NAMALWA (cell line): ENCODE data around the gene SCGN.

Experiments
- DNase-seq: peaks from one replicate; pipeline ENCODE4 v3.0.0-alpha.2; 2015; ENCODE audit warnings: low spot score

Gene SCGN

DNA sequence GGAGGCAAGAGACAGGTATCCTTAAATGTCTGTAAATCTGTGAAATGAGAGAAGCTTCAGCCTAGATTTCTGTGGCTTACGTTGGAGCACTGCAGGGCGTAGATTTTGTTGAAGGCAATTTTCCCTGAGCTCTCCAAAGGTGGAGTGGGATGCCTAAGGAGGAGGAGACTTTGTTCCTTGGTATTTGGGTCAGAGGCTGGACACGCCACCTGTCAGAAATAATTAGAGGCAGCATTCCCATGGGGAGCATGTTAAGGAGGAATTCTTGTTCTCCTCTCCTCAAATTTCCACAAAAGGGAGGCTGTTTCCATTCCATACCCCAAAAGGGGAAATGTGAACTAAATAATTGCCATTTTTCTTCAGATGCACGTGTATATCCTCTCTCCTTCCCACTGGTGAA lies 11.1 kb upstream of the SCGN start:
- DNase-seq: no peak

DNA sequence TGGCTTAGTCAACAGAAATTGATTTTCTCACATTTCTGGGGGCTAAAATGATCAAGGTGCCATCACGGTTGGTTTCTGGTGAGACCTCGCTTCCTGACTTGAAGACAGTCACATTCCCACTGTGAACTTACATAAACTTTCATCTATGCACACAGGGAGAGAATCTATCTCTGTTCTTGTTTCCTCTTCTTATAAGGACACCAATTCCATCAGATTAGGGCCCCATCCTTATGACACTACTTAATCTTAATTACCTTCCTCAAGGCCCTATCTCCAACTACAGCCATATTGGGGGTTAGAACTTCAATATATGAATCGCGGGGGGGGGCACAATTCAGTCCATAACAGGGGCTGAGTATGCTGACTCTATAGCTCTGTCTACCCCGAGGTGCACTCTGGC lies 10.6 kb upstream of the SCGN start:
- no peak for DNase-seq

- no peak for DNase-seq
These were observed 9.9 kb upstream of the SCGN start for GRCh38 chr6:25641940-25642666.

GRCh38 chr6:25642667-25643328 lies 9.2 kb upstream of the SCGN start:
- DNase-seq: no peak

DNA sequence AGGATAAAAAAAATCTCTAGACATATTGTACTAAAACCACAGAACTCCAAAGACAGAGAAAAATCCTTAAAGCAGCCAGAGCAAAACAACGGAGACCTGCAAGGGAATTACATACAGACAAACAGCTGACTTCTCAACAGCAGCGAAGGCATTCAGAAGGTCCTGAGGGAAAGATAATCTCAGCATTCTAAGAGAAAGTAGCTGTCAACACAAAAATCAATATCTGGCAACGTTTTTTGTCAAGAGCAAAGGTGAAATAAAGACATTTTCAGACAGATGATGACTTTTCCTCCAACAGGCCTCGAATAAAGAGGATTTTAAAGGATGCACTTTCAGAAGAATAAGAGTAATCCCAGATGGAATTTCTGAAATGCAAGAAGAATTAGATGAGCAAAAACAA lies 6.1 kb upstream of the SCGN start:
- no peak for DNase-seq

- no peak for DNase-seq
These were observed 2.4 kb upstream of the SCGN start for GRCh38 chr6:25649611-25650010.

- no peak for DNase-seq
These were observed 3.7 kb downstream of the SCGN start for GRCh38 chr6:25655723-25656122.

DNA sequence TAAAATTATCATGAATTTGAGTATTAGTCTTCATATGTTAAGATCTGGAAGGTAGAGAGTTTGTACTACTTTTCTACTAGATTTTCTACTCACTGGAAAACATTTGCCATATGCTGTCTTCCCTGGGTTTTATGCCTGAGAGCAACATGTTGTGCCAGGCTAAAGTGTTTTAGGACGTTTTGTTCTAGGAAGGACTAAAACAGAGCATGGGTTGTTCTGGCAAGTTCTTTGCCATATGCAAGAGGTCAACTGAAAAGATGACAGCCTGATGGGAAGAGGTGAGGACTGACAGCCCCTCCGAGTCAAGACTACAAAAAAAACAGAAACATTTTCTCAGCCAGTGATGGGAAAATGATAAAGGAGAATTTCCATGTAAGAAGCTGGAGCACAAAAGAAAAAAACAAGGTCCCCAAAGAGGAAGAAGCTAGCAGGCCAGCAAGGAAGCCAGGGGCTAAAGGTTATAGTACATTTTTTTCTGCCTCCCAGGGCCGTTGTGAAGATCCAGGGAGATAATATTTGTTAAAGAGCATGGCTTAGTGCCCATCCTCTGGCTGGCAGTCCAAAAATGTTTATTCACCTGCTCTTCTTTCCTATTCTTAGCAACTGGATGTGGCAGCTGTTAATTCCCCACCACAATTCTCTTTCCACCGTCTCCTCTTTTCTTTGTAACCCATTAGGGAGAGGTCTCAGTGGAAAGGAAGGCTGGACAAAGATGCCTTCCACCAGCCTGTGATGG lies 7.8 kb downstream of the SCGN start:
- no peak for DNase-seq

- DNase-seq: no peak
These were observed 8.5 kb downstream of the SCGN start for GRCh38 chr6:25660512-25660911.

DNA sequence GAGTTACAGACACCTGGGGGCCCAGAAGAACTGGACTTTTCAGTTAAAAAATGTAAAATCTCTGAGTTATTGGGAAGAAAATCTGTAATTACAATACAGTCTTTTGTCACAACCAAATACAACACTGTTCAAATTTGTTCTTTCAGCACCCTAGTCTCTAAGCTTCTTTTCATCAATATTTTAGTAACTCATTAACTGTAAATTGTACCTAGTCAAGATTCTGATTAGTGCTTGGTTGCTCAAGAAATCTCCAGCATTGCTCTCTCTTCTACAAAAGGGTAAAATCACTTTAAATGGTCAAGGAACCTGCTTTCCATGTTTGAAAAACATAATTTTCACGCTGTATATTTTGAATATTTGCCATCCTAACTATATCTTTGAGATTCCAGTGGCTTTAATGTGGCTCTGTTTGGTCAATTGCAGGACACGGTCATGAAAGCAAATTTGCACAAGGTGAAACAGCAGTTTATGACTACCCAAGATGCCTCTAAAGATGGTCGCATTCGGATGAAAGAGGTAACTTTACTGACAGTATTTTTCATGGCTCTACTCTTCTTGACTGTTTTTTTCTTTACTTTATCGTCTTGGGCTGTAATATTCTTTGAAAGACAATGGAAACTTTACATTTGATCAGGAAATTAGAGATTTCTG lies 9.2 kb downstream of the SCGN start:
- no peak for DNase-seq

GRCh38 chr6:25665455-25665854 lies 13.4 kb downstream of the SCGN start:
- DNase-seq: no peak

GRCh38 chr6:25669413-25669812 lies 17.4 kb downstream of the SCGN start:
- DNase-seq: no peak

GRCh38 chr6:25670208-25670607 lies 18.2 kb downstream of the SCGN start:
- no peak for DNase-seq

- DNase-seq: no peak
These were observed 18.9 kb downstream of the SCGN start for GRCh38 chr6:25670793-25671513.

GRCh38 chr6:25671652-25672051 lies 19.6 kb downstream of the SCGN start:
- no peak for DNase-seq

DNA sequence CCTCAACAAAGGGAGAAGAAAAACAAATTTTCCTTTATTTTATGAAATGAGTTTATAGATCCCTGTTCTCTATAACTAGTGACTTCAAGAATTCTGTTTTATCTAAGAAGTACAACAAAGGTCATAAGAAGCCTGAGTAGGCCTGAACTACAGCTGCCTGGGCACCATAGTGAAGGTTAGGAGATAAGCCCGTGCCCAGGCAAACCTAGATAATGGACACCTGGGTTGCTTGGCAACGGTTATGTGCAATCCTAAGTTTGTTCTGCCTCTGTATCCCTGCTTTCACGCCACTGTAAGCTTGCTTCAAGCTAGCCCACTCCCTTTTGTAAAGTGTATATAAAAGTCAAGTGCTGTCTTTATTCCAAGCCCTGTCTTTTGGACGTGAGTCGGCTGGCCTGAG lies 23.2 kb downstream of the SCGN start:
- DNase-seq: no peak

GRCh38 chr6:25676775-25677174 lies 24.8 kb downstream of the SCGN start:
- no peak for DNase-seq

DNA sequence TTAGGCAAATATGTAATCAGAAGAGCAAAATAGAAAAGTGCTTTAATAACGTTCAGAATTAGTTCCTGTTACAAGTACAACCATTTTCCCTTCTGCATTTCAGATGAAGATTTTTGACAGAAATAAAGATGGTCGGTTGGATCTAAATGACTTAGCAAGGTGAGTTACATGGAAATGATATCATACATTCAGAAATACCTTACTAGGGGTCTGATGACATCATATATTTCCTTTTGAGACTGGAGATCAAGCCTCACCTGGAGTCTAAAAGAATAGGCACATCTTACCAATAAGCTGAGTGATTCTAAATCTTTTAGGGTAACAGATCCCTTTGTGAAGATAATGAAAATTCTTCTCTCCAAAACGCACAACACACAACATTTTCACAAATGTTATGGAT lies 29.8 kb downstream of the SCGN start:
- DNase-seq: no peak

GRCh38 chr6:25682324-25682723 lies 30.3 kb downstream of the SCGN start:
- DNase-seq: no peak

- DNase-seq: no peak
These were observed 32.5 kb downstream of the SCGN start for GRCh38 chr6:25684565-25684964.

- no peak for DNase-seq
These were observed 33.2 kb downstream of the SCGN start for GRCh38 chr6:25685251-25685650.

GRCh38 chr6:25685896-25686295 lies 33.9 kb downstream of the SCGN start:
- DNase-seq: no peak
